COLO668 (cell line): ENCODE results near the gene VPS37D.
"Not testable (repeated sequence)": the region's sequence is repeated elsewhere in the genome, so short reads cannot be mapped to it uniquely, and the experiment has no call there.

Experiments used
- DNase-seq: peaks from one replicate; lab custom pipeline; 2025; ENCODE audit not compliant: unreplicated experiment; lab: John Stamatoyannopoulos, UW

The VPS37D gene

GRCh38 chr7:73704640-73705550, 37.3 kb downstream of the VPS37D start:
- DNase-seq: no peak

GRCh38 chr7:73705551-73705920, 37.9 kb downstream of the VPS37D start:
- no peak for DNase-seq

GRCh38 chr7:73706126-73707044, 38.8 kb downstream of the VPS37D start:
- no peak for DNase-seq

GRCh38 chr7:73707045-73707631, 39.5 kb downstream of the VPS37D start:
- DNase-seq: peak; percentile 83

- no peak for DNase-seq
These were observed 41.4 kb downstream of the VPS37D start for GRCh38 chr7:73708961-73709549.

- no peak for DNase-seq
These were observed 45.1 kb downstream of the VPS37D start for GRCh38 chr7:73712773-73713172.

- not testable (repeated sequence) for DNase-seq
These were observed 45.7 kb downstream of the VPS37D start for GRCh38 chr7:73713319-73713718.

GRCh38 chr7:73715648-73716317, 48.2 kb downstream of the VPS37D start:
- DNase-seq: peak; percentile 94

- no peak for DNase-seq
These were observed 48.8 kb downstream of the VPS37D start for GRCh38 chr7:73716318-73716890.

GRCh38 chr7:73717025-73717807, 49.6 kb downstream of the VPS37D start:
- DNase-seq: no peak

- DNase-seq: peak; percentile 14
These were observed 50.4 kb downstream of the VPS37D start for GRCh38 chr7:73717991-73718405.

- DNase-seq: peak; percentile 23
These were observed 50.8 kb downstream of the VPS37D start for GRCh38 chr7:73718438-73718881.

GRCh38 chr7:73718905-73719805, 51.5 kb downstream of the VPS37D start, which contains the start of gene STX1A:
Gene STX1A (minus strand): TSS chr7:73719669. CDS start chr7:73719631, 38 bp downstream.
- peak; percentile 88 for DNase-seq

- DNase-seq: no peak
These were observed 52.2 kb downstream of the VPS37D start for GRCh38 chr7:73719806-73720169.

GRCh38 chr7:73720443-73720842, 52.8 kb downstream of the VPS37D start:
- not testable (repeated sequence) for DNase-seq

- no peak for DNase-seq
These were observed 53.8 kb downstream of the VPS37D start for GRCh38 chr7:73721377-73721817.
